B cell (primary cell): Measurements from ENCODE around the gene USP21. TPM values are rescaled to one million over a fixed set of nuclear protein-coding genes. Genes with fewer than 3 reads are reported as not detected.
A peak's percentile ranks its signal among the peaks of the same experiment; 100 is the strongest.

Experiments used
- ATAC-seq: fragments of 200-7000 bp; cut with Tn5 transposase; one replicate; pipeline ENCODE4 v1.10.0; 2021; ENCODE audit warnings: low read depth, mild to moderate bottlenecking, moderate number of reproducible peaks, moderate library complexity
- CTCF ChIA-PET: fragments of 350-600 bp; sonication (Branson Sonifier 250); formaldehyde crosslinking; loops from one replicate; lab custom pipeline; 2021; ENCODE audit warnings: antibody characterized with exemption, inconsistent platforms; lab: Charles Lee
- POLR2A ChIA-PET: fragments of 350-600 bp; sonication (Branson Sonifier 250); formaldehyde crosslinking; loops from one replicate; lab custom pipeline; 2021; ENCODE audit warnings: antibody characterized with exemption; lab: Charles Lee
- DNase-seq: peaks from one replicate; pipeline ENCODE4 v3.0.0; 2013
- H2AFZ ChIP-seq: 2 replicates; pipeline ENCODE4 v1.6.1; 2012; ENCODE audit warnings: mild to moderate bottlenecking, low read depth, low read length; ENCODE audit not compliant: insufficient read depth, poor library complexity, severe bottlenecking
- H3K27ac ChIP-seq, 2 donors: 1 replicate in 1 of 2; 2 replicates in 1 of 2; pipeline ENCODE4 v1.5.1; 2012 to 2013; ENCODE audit warnings: low read length in 2 of 2, mild to moderate bottlenecking in 2 of 2, moderate library complexity in 1 of 2
- H3K27me3 ChIP-seq, 4 experiments: fragments of 200-600 bp in 1 of 4; sonication (generic) in 1 of 4; replicated peaks in 1 of 4; 1 replicate in 2 of 4; 2 replicates in 2 of 4; pipeline versions ENCODE4 v1.6.1 to v1.7.0; 2013 to 2016; ENCODE audit warnings: low read length in 3 of 4, mild to moderate bottlenecking in 2 of 4, mixed read lengths in 1 of 4, moderate library complexity in 1 of 4; ENCODE audit not compliant: insufficient read depth in 4 of 4, control insufficient read depth in 3 of 4; ENCODE audit errors: control extremely low read depth in 1 of 4
- H3K36me3 ChIP-seq, 2 experiments: replicated peaks in 1 of 2; 1 replicate in 1 of 2; 2 replicates in 1 of 2; pipeline versions ENCODE4 v1.6.1 to v1.7.1; 2013; ENCODE audit warnings: low read length in 1 of 2; ENCODE audit not compliant: insufficient read depth in 2 of 2, control insufficient read depth in 1 of 2; ENCODE audit errors: control extremely low read depth in 1 of 2, extremely low read depth in 1 of 2
- H3K4me1 ChIP-seq, 2 donors: fragments of 200-600 bp in 1 of 2; sonication (generic) in 1 of 2; 1 replicate in 1 of 2; 2 replicates in 1 of 2; pipeline versions ENCODE4 v1.5.1 to v1.6.1; 2013 to 2017; ENCODE audit warnings: low read length in 2 of 2; ENCODE audit not compliant: control insufficient read depth in 2 of 2, insufficient read depth in 2 of 2
- H3K4me2 ChIP-seq: replicated peaks from 2 replicates; pipeline ENCODE3; 2012; ENCODE audit warnings: mild to moderate bottlenecking, low read depth, low read length; ENCODE audit not compliant: poor library complexity, severe bottlenecking
- H3K4me3 ChIP-seq, 5 experiments: fragments of 200-600 bp in 1 of 5; sonication (generic) in 1 of 5; 1 replicate in 3 of 5; 2 replicates in 2 of 5; pipeline versions ENCODE4 v1.5.1 to v1.7.0; 2011 to 2016; ENCODE audit warnings: low read length in 4 of 5, mild to moderate bottlenecking in 4 of 5, low read depth in 2 of 5, control low read depth in 1 of 5, moderate library complexity in 1 of 5; ENCODE audit not compliant: insufficient read depth in 1 of 5; ENCODE audit errors: control extremely low read depth in 1 of 5, extremely low read depth in 1 of 5
- H3K79me2 ChIP-seq: fragments of 200-600 bp; sonication (generic); one replicate; pipeline ENCODE4 v1.6.0; 2016; ENCODE audit warnings: low read length; ENCODE audit not compliant: control insufficient read depth, insufficient read depth
- H3K9ac ChIP-seq: fragments of 200-600 bp; sonication (generic); 2 replicates; pipeline ENCODE4 v1.6.1; 2017; ENCODE audit warnings: mild to moderate bottlenecking, low read length, moderate library complexity
- H3K9me3 ChIP-seq, 3 donors: one replicate each; pipeline versions ENCODE4 v1.6.1 to v1.7.1; 2013; ENCODE audit warnings: low read length in 2 of 3; ENCODE audit not compliant: control insufficient read depth in 2 of 3, insufficient read depth in 1 of 3; ENCODE audit errors: control extremely low read depth in 1 of 3
- H4K20me1 ChIP-seq: 2 replicates; pipeline ENCODE4 v1.6.0; 2012; ENCODE audit warnings: mild to moderate bottlenecking, low read length; ENCODE audit not compliant: insufficient read depth, control insufficient read depth, poor library complexity, severe bottlenecking
- H3K27ac Mint-ChIP-seq: one replicate; pipeline ENCODE4 v1.8.0; 2021; ENCODE audit warnings: mixed read lengths
- H3K27me3 Mint-ChIP-seq: one replicate; pipeline ENCODE4 v1.8.0; 2021; ENCODE audit warnings: mixed read lengths
- H3K4me1 Mint-ChIP-seq: one replicate; pipeline ENCODE4 v1.8.0; 2021; ENCODE audit warnings: mixed read lengths
- H3K4me3 Mint-ChIP-seq: one replicate; pipeline ENCODE4 v1.8.0; 2021; ENCODE audit warnings: mixed read lengths
- H3K9me3 Mint-ChIP-seq: one replicate; pipeline ENCODE4 v1.8.0; 2022; ENCODE audit warnings: mixed read lengths; ENCODE audit not compliant: insufficient read depth
- CTCF ChIP-seq: fragments of 200-600 bp; IDR thresholded peaks from one replicate; pipeline ENCODE4 v1.8.0; 2022; ENCODE audit warnings: antibody characterized with exemption, mild to moderate bottlenecking
- EZH2 ChIP-seq: IDR thresholded peaks from 2 replicates; pipeline ENCODE4 v1.6.1; 2012; ENCODE audit warnings: borderline replicate concordance, low read depth, mild to moderate bottlenecking, moderate library complexity, low read length; ENCODE audit not compliant: insufficient read depth, poor library complexity, severe bottlenecking
- WGBS: methylation state at CpG from one replicate; pipeline ENCODE4 v1.1.5; 2013; ENCODE audit warnings: missing lambda C conversion rate; ENCODE audit not compliant: insufficient coverage; 5-methylcytosine and 5-hydroxymethylcytosine counted together
- intact Hi-C: fragments of 100-400 bp; cut with micrococcal nuclease; formaldehyde crosslinking; loops from one replicate; pipeline ENCODE4 v1.10.0; 2022
- polyA plus RNA-seq: library from polyadenylated mRNA; depleted of rRNA; stranded (reverse); fragments of >200 nt; gene quantifications from 2 replicates; pipeline ENCODE4 v1.2.3, GENCODE V29; 2012
- total RNA-seq, 2 donors: library from RNA; stranded (reverse); fragments of 120-200 nt in 1 of 2; gene quantifications; 1 replicate in 1 of 2; 2 replicates in 1 of 2; pipeline versions ENCODE4 v1.2.3 to v1.2.4, GENCODE V29; 2013 to 2022

Gene USP21
- total and polyA plus RNA-seq, 2 donors (not counting 1 experiment from before 2014, with no cell fraction given), result 53.3 to 81.6 TPM

GRCh38 chr1:161131523-161132409 lies 27.5 kb upstream of the USP21 start:
- ChIA-PET POLR2A (interaction anchor here (0.5 to 2.3 kb wide), 7 partner anchors 14 to 113 kb away, joined by 3 to 12 read pairs (median 5); partner anchors contain the start of genes ARHGAP30, NIT1, PFDN2 and UFC1), CTCF (interaction anchor here (0.8 to 10.0 kb wide), 9 partner anchors 14 to 141 kb away, joined by 3 to 82 read pairs (median 4); partner anchors contain the start of genes ARHGAP30, NIT1, PFDN2 and PPOX)
- Histone ChIP-seq H3K9me3 (no peaks in the 10 kb centered on the region), H3K4me1 (peaks cover 18 to 27% of the 10 kb centered on the region in 2 donors), H3K4me3 (peak overlapping the region; percentile 56 to 100 (median 86)), H3K79me2 (peaks cover 59% of the 10 kb centered on the region), H3K27ac (peak overlapping the region; percentile 83 to 89), H3K27me3 (no peaks in the 10 kb centered on the region), H4K20me1 (no peaks in the 10 kb centered on the region), H2AFZ (peak overlapping the region; percentile 89), H3K4me2 (peak overlapping the region; percentile 98), H3K36me3 (peaks cover 2 to 32% of the 10 kb centered on the region in 2 experiments), H3K9ac (peak overlapping the region; percentile 82)
- peaks cover 43% of the 10 kb centered on the region for H3K4me1 Mint-ChIP-seq
- no peak overlapping the region for H3K4me3 Mint-ChIP-seq
- WGBS, result under 1% methylated on average over 19 of the region's 22 CpGs
- no peak overlapping the region for H3K27ac Mint-ChIP-seq
- no peaks in the 10 kb centered on the region for H3K9me3 Mint-ChIP-seq
- DNase-seq, result no peak
- no peak for TF ChIP-seq CTCF
- TF ChIP-seq EZH2, result no peak
- H3K27me3 Mint-ChIP-seq, result no peaks in the 10 kb centered on the region
- no peak for ATAC-seq
- intact Hi-C loops, result loop anchor here (1.0 to 10.0 kb wide), 11 partner anchors 13 to 417 kb away; partner anchors contain the start of genes ARHGAP30, CD48, KLHDC9 and NDUFS2
